ENCODE data around the gene NKX6-1. TPM values are rescaled to one million over a fixed set of nuclear protein-coding genes. Genes with fewer than 3 reads are reported as not detected.

The NKX6-1 gene
- total RNA-seq, 1 donor from 2014 or later: 19.2 TPM

GRCh38 chr4:84495794-84496261 is 3.3 kb downstream of the NKX6-1 start:
- H3K36me3 Mint-ChIP-seq (ENCODE audit: low read depth): peaks cover 12% of the 10 kb centered on the region
- H3K4me1 Mint-ChIP-seq: peaks cover 69% of the 10 kb centered on the region
- H3K27me3 Mint-ChIP-seq (ENCODE audit: low read depth): peaks cover 95% of the 10 kb centered on the region
- peak overlapping the region; percentile 74 for H3K27ac Mint-ChIP-seq (ENCODE audit: unreplicated experiment)
- no peak for DNase-seq (ENCODE audit: low read depth, low spot score)
- no peaks in the 10 kb centered on the region for H3K9me3 Mint-ChIP-seq
- TF ChIP-seq CTCF (conservative IDR thresholded peaks at IDR 0.05): no peak
- peak overlapping the region; percentile 88 for H3K4me3 Mint-ChIP-seq

GRCh38 chr4:84495118-84495793 is 3.8 kb downstream of the NKX6-1 start:
- H3K27ac Mint-ChIP-seq (ENCODE audit: unreplicated experiment): peak overlapping the region; percentile 74
- TF ChIP-seq CTCF (conservative IDR thresholded peaks at IDR 0.05): no peak
- peak overlapping the region; percentile 88 for H3K4me3 Mint-ChIP-seq
- no peaks in the 10 kb centered on the region for H3K9me3 Mint-ChIP-seq
- H3K36me3 Mint-ChIP-seq (ENCODE audit: low read depth): peaks cover 9% of the 10 kb centered on the region
- DNase-seq (ENCODE audit: low read depth, low spot score): no peak
- peaks cover 69% of the 10 kb centered on the region for H3K4me1 Mint-ChIP-seq
- H3K27me3 Mint-ChIP-seq (ENCODE audit: low read depth): peaks cover 95% of the 10 kb centered on the region

GRCh38 chr4:84494531-84494930 is 4.6 kb downstream of the NKX6-1 start:
- Mint-ChIP-seq H3K36me3 (ENCODE audit: low read depth) (peaks cover 9% of the 10 kb centered on the region), H3K4me3 (peak overlapping the region; percentile 89), H3K4me1 (peaks cover 62% of the 10 kb centered on the region), H3K9me3 (no peaks in the 10 kb centered on the region), H3K27me3 (ENCODE audit: low read depth) (peaks cover 95% of the 10 kb centered on the region), H3K27ac (ENCODE audit: unreplicated experiment) (no peak overlapping the region)
- TF ChIP-seq CTCF (conservative IDR thresholded peaks at IDR 0.05): no peak
- DNase-seq (ENCODE audit: low read depth, low spot score): no peak

GRCh38 chr4:84494076-84494475 is 5.0 kb downstream of the NKX6-1 start:
- no peak overlapping the region for H3K27ac Mint-ChIP-seq (ENCODE audit: unreplicated experiment)
- no peaks in the 10 kb centered on the region for H3K9me3 Mint-ChIP-seq
- peaks cover 9% of the 10 kb centered on the region for H3K36me3 Mint-ChIP-seq (ENCODE audit: low read depth)
- peaks cover 95% of the 10 kb centered on the region for H3K27me3 Mint-ChIP-seq (ENCODE audit: low read depth)
- TF ChIP-seq CTCF (conservative IDR thresholded peaks at IDR 0.05): no peak
- DNase-seq (ENCODE audit: low read depth, low spot score): no peak
- peak overlapping the region; percentile 89 for H3K4me3 Mint-ChIP-seq
- H3K4me1 Mint-ChIP-seq: peaks cover 58% of the 10 kb centered on the region

GRCh38 chr4:84493092-84493850 is 5.8 kb downstream of the NKX6-1 start:
- H3K4me3 Mint-ChIP-seq: peak overlapping the region; percentile 89
- H3K9me3 Mint-ChIP-seq: no peaks in the 10 kb centered on the region
- DNase-seq (ENCODE audit: low read depth, low spot score): peak; percentile 56
- peaks cover 95% of the 10 kb centered on the region for H3K27me3 Mint-ChIP-seq (ENCODE audit: low read depth)
- peaks cover 53% of the 10 kb centered on the region for H3K4me1 Mint-ChIP-seq
- peaks cover 9% of the 10 kb centered on the region for H3K36me3 Mint-ChIP-seq (ENCODE audit: low read depth)
- peak; percentile 37 for TF ChIP-seq CTCF (conservative IDR thresholded peaks at IDR 0.05)
- H3K27ac Mint-ChIP-seq (ENCODE audit: unreplicated experiment): no peak overlapping the region

Data from neural crest cell (in vitro differentiated cells).